ENCODE measurements around the gene ARHGEF28. TPM values are rescaled to one million over a fixed set of nuclear protein-coding genes. Genes with fewer than 3 reads are reported as not detected.

The ARHGEF28 gene
- total RNA-seq, 1 experiment from 2014 or later = 0.57 TPM

DNA sequence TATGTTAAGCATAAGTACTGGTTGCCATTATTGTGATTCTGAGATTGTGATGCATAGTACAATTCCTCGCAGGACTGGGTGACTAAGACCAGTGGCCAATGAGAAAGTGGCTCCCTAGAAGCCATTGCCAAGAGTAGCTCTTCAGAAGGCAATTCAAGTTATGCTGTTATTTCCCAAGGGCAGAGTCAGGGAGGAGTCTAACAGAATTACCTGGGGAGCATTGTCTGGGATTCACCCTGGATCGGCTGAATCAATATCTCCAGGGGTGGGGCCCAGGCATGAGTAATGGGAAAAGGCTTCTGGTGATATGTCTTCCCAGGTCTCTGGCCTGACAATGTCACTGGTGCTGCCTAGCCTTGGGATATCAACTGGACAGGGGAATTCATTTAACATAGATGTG lies 10.9 kb upstream of the ARHGEF28 start:
- no peak for DNase-seq
- Histone ChIP-seq H2BK12ac (ENCODE audit: insufficient read length, low read depth, low read length) (no peak overlapping the region), H2AK5ac (ENCODE audit: insufficient read length, low read length) (no peak overlapping the region), H4K5ac (ENCODE audit: insufficient read length, low read depth, low read length) (no peak overlapping the region), H3T11ph (ENCODE audit: low read length) (no peak overlapping the region), H3K23me2 (ENCODE audit: insufficient read length, low read depth, low read length, poor library complexity, severe bottlenecking) (no peaks in the 10 kb centered on the region), H3K23ac (ENCODE audit: insufficient read length, low read depth, low read length) (no peak overlapping the region), H2BK20ac (ENCODE audit: low read depth, low read length, poor library complexity, severe bottlenecking) (no peak overlapping the region), H3K14ac (ENCODE audit: insufficient read depth, low read length) (no peak overlapping the region), H3K79me1 (ENCODE audit: insufficient read depth, low read depth, low read length, poor library complexity, severe bottlenecking) (no peaks in the 10 kb centered on the region), H3K9ac (ENCODE audit: extremely low read depth, insufficient read length, low read length) (no peak overlapping the region), H3K4me2 (ENCODE audit: insufficient read depth, insufficient read length, low read length) (no peak overlapping the region), H2AFZ (ENCODE audit: low read length) (no peak overlapping the region), H4K8ac (replicated peaks; ENCODE audit: insufficient read length, low read depth, low read length) (no peak overlapping the region), H4K91ac (ENCODE audit: insufficient read length, low read depth, low read length) (no peak overlapping the region), H3K27ac (ENCODE audit: insufficient read length, low read depth, low read length) (no peak overlapping the region), H3K18ac (ENCODE audit: insufficient read length, low read depth, low read length) (no peak overlapping the region), H4K20me1 (ENCODE audit: control insufficient read depth, insufficient read depth, insufficient read length) (no peaks in the 10 kb centered on the region), H2BK120ac (ENCODE audit: low read depth, low read length, poor library complexity, severe bottlenecking) (no peak overlapping the region), H3K4me1 (ENCODE audit: insufficient read depth, low read length) (no peaks in the 10 kb centered on the region), H3K4ac (ENCODE audit: low read depth, low read length) (no peak overlapping the region), H3K79me2 (ENCODE audit: insufficient read depth, low read length) (no peaks in the 10 kb centered on the region), H2BK5ac (ENCODE audit: insufficient read length, low read length) (no peak overlapping the region), H3K56ac (ENCODE audit: insufficient read length, low read depth, low read length) (no peak overlapping the region), H2BK15ac (ENCODE audit: low read depth, low read length) (no peak overlapping the region), H3K27me3 (ENCODE audit: insufficient read depth, low read length) (no peaks in the 10 kb centered on the region), H3K9me3 (ENCODE audit: control insufficient read depth, low read depth, low read length) (no peaks in the 10 kb centered on the region)
- no peaks in the 10 kb centered on the region for H3K36me3 Mint-ChIP-seq (ENCODE audit: insufficient read depth in 1 of 3, low read depth in 3 of 3)
- H3K27me3 Mint-ChIP-seq (ENCODE audit: low read depth) = peaks cover 9% of the 10 kb centered on the region
- no peak overlapping the region for H3K4me3 Mint-ChIP-seq
- H3K27ac Mint-ChIP-seq = no peak overlapping the region
- no CpG with 5 or more reads among the region's 2 CpGs for WGBS (ENCODE audit: extremely low coverage, insufficient read length, low lambda C conversion rate)
- H3K4me1 Mint-ChIP-seq = peaks cover 2 to 5% of the 10 kb centered on the region in 2 experiments; a peak in 2 of 4 replicates
- H3K9me3 Mint-ChIP-seq = no peaks in the 10 kb centered on the region
- TF ChIP-seq, protein P1, sequence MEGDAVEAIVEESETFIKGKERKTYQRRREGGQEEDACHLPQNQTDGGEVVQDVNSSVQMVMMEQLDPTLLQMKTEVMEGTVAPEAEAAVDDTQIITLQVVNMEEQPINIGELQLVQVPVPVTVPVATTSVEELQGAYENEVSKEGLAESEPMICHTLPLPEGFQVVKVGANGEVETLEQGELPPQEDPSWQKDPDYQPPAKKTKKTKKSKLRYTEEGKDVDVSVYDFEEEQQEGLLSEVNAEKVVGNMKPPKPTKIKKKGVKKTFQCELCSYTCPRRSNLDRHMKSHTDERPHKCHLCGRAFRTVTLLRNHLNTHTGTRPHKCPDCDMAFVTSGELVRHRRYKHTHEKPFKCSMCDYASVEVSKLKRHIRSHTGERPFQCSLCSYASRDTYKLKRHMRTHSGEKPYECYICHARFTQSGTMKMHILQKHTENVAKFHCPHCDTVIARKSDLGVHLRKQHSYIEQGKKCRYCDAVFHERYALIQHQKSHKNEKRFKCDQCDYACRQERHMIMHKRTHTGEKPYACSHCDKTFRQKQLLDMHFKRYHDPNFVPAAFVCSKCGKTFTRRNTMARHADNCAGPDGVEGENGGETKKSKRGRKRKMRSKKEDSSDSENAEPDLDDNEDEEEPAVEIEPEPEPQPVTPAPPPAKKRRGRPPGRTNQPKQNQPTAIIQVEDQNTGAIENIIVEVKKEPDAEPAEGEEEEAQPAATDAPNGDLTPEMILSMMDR (conservative IDR thresholded peaks at IDR 0.05) = no peak
